IMR-90 (cell line): ENCODE data around the gene ZNF410. TPM values are rescaled to one million over a fixed set of nuclear protein-coding genes. Genes with fewer than 3 reads are reported as not detected.

Experiments
- microRNA-seq, 2 experiments: library from miRNA; stranded (forward) in 1 of 2; unstranded in 1 of 2; fragments of 10-50 nt in 1 of 2; fragments of <30 nt in 1 of 2; gene quantifications in 1 of 2; microRNA quantifications in 1 of 2; one replicate each; pipeline versions ENCODE3 to v1.1.0; 2013 to 2020; ENCODE audit not compliant: insufficient read depth in 1 of 2, insufficient read length in 1 of 2, unreplicated experiment in 1 of 2
- polyA plus RNA-seq, 3 experiments: library from polyadenylated mRNA; depleted of rRNA; stranded (reverse); fragments of >200 nt; gene quantifications; 2 replicates each; pipeline ENCODE4 v1.2.3, GENCODE V29; 2012; ENCODE audit warnings: low replicate concordance in 1 of 3
- small RNA-seq, 5 experiments: library from RNA; depleted of rRNA; stranded (forward); fragments of <200 nt; gene quantifications; one replicate each; pipeline ENCODE3, GENCODE V24; 2012
- total RNA-seq: library from RNA; depleted of rRNA; stranded (reverse); fragments of >200 nt; gene quantifications from 2 replicates; pipeline ENCODE4 v1.2.3, GENCODE V29; 2012; rRNA removed

The ZNF410 gene
- total and polyA plus RNA-seq, 2 of the 4 experiments (the other 2 are of a cell fraction), result 27.9 to 89.1 TPM

Small RNA genes within 50 kb of the gene (microRNA-seq; reads per million reads assigned to microRNA genes)
- gene AC005520.4 (ENCODE audit: insufficient read depth, insufficient read length) (not detected), gene RF00019 (ENCODE audit: insufficient read depth, insufficient read length) (not detected)

Small RNA genes within 50 kb of the gene (small RNA-seq; reads per million reads assigned to genes)
- 0 reads per million in 5 experiments for gene AC005520.4
- 0 reads per million in 5 experiments for gene RF00019

Other genes starting within 250 kb of the ZNF410 start
- 5.4 and 9.7 TPM in 2 replicates for gene DNAL1, start 241.9 kb upstream of the ZNF410 start, total RNA-seq
- 3.2 and 4.5 TPM in 2 replicates for gene DNAL1, start 241.9 kb upstream of the ZNF410 start, polyA plus RNA-seq (2012; rRNA removed)
- 6.5 and 7.5 TPM in 2 replicates for gene PNMA1, start 172.5 kb upstream of the ZNF410 start, total RNA-seq
- 21.0 and 28.2 TPM in 2 replicates for gene PNMA1, start 172.5 kb upstream of the ZNF410 start, polyA plus RNA-seq (2012; rRNA removed)
- 1.3 and 2.8 TPM in 2 replicates for gene PTGR2, start 35.0 kb upstream of the ZNF410 start, total RNA-seq
- gene PTGR2, start 35.0 kb upstream of the ZNF410 start, polyA plus RNA-seq (2012; rRNA removed), result 2.0 and 3.2 TPM in 2 replicates
- gene FAM161B, start 63.2 kb downstream of the ZNF410 start, total RNA-seq, result 2.5 and 2.8 TPM in 2 replicates
- 1.8 and 1.9 TPM in 2 replicates for gene FAM161B, start 63.2 kb downstream of the ZNF410 start, polyA plus RNA-seq (2012; rRNA removed)
- 16.1 and 21.0 TPM in 2 replicates for gene COQ6, start 63.4 kb downstream of the ZNF410 start, total RNA-seq
- gene COQ6, start 63.4 kb downstream of the ZNF410 start, polyA plus RNA-seq (2012; rRNA removed), result 25.7 and 28.6 TPM in 2 replicates
- gene ENTPD5, start 132.4 kb downstream of the ZNF410 start, total RNA-seq, result 6.4 and 8.1 TPM in 2 replicates
- gene ENTPD5, start 132.4 kb downstream of the ZNF410 start, polyA plus RNA-seq (2012; rRNA removed), result 5.8 and 7.3 TPM in 2 replicates
- 1.6 and 1.7 TPM in 2 replicates for gene BBOF1, start 132.5 kb downstream of the ZNF410 start, total RNA-seq
- 0.95 and 1.6 TPM in 2 replicates for gene BBOF1, start 132.5 kb downstream of the ZNF410 start, polyA plus RNA-seq (2012; rRNA removed)
- gene ALDH6A1, start 197.6 kb downstream of the ZNF410 start, total RNA-seq, result 11.9 and 15.1 TPM in 2 replicates
- gene ALDH6A1, start 197.6 kb downstream of the ZNF410 start, polyA plus RNA-seq (2012; rRNA removed), result 4.5 and 6.0 TPM in 2 replicates
- gene LIN52, start 198.1 kb downstream of the ZNF410 start, total RNA-seq, result 8.3 and 11.5 TPM in 2 replicates
- 5.5 and 6.1 TPM in 2 replicates for gene LIN52, start 198.1 kb downstream of the ZNF410 start, polyA plus RNA-seq (2012; rRNA removed)